Stomach (tissue), 9 donors: ENCODE data around the gene NRAP. TPM values are rescaled to one million over a fixed set of nuclear protein-coding genes. Genes with fewer than 3 reads are reported as not detected.

ENCODE experiments used
- DNase-seq, 2 donors: peaks; one replicate each; pipeline versions ENCODE4 v3.0.0 to v3.0.0-alpha.2; 2013 to 2019
- H3K27ac ChIP-seq, 5 donors: fragments of 200-600 bp in 4 of 5; sonication (generic) in 4 of 5; one replicate each; pipeline ENCODE4 v1.5.1; 2013 to 2019; ENCODE audit warnings: mild to moderate bottlenecking in 1 of 5, moderate library complexity in 1 of 5
- H3K27me3 ChIP-seq, 3 donors: fragments of 200-600 bp; sonication (generic); one replicate each; pipeline ENCODE4 v1.5.1; 2017 to 2019; ENCODE audit warnings: mixed run types in 1 of 3
- H3K36me3 ChIP-seq, 4 donors: fragments of 200-600 bp; sonication (generic); 1 replicate in 3 of 4; 2 replicates in 1 of 4; pipeline ENCODE4 v1.5.1; 2016 to 2019
- H3K4me1 ChIP-seq, 4 donors: fragments of 200-600 bp; sonication (generic); one replicate each; pipeline ENCODE4 v1.5.1; 2016 to 2019
- H3K4me3 ChIP-seq, 4 donors: fragments of 200-600 bp; sonication (generic) in 3 of 4; one replicate each; pipeline ENCODE4 v1.5.1; 2016 to 2019; ENCODE audit warnings: mild to moderate bottlenecking in 1 of 4
- H3K9me3 ChIP-seq, 4 donors: fragments of 200-600 bp; sonication (generic); one replicate each; pipeline ENCODE4 v1.5.1; 2016 to 2019
- EP300 ChIP-seq: sonication (generic); formaldehyde crosslinking; IDR thresholded peaks from one replicate; pipeline ENCODE4 v1.6.1; 2017; ENCODE audit warnings: antibody characterized with exemption
- POLR2A ChIP-seq, 4 donors: fragments of 450-650 bp; IDR thresholded peaks; one replicate each; pipeline ENCODE4 v1.6.1; 2016; ENCODE audit warnings: antibody characterized with exemption in 4 of 4, control low read depth in 2 of 4, mild to moderate bottlenecking in 1 of 4, moderate library complexity in 1 of 4
- POLR2AphosphoS5 ChIP-seq, 3 donors: sonication (generic); formaldehyde crosslinking; IDR thresholded peaks; one replicate each; pipeline ENCODE4 v1.6.1; 2016; ENCODE audit warnings: antibody characterized with exemption in 3 of 3
- WGBS, 5 donors: extraction: QIAGEN DNeasy Blood & Tissue Kit in 3 of 5; methylation state at CpG; one replicate each; pipeline versions ENCODE4 v1.1.5 to v1.1.7; 2013 to 2018; 5-methylcytosine and 5-hydroxymethylcytosine counted together
- intact Hi-C: fragments of 100-400 bp; cut with DNase I; formaldehyde crosslinking; loops from one replicate; pipeline ENCODE4 v1.15.1; 2023; ENCODE audit warnings: low total_unique reads
- polyA plus RNA-seq, 3 donors: library from polyadenylated mRNA; stranded (reverse); fragments of 200-250 nt; gene quantifications; one replicate each; pipeline ENCODE4 v1.2.3, GENCODE V29; 2013
- total RNA-seq, 5 donors: library from RNA; depleted of rRNA; stranded (reverse); fragments of >200 nt; gene quantifications; one replicate each; pipeline versions ENCODE4 v1.1.0 to v1.2.3, GENCODE V29; 2014 to 2016
- TF ChIP-seq, protein P1 (sequence below), 7 experiments: fragments of 450-650 bp in 4 of 7; fragments of 200-600 bp in 3 of 7; sonication (generic) in 3 of 7; IDR thresholded peaks; one replicate each; pipeline ENCODE4 v1.5.1; 2016 to 2019; ENCODE audit warnings: antibody characterized with exemption in 7 of 7, control low read depth in 2 of 7, mild to moderate bottlenecking in 1 of 7
- donor health status: healthy with polysubstance abuse.
- donor health status: Bipolar disorder and iron deficiency.
- donor health status: healthy.

The NRAP gene
- total and polyA plus RNA-seq, 8 donors: 0.03 to 0.92 (median 0.19) TPM; not detected in 4

DNA sequence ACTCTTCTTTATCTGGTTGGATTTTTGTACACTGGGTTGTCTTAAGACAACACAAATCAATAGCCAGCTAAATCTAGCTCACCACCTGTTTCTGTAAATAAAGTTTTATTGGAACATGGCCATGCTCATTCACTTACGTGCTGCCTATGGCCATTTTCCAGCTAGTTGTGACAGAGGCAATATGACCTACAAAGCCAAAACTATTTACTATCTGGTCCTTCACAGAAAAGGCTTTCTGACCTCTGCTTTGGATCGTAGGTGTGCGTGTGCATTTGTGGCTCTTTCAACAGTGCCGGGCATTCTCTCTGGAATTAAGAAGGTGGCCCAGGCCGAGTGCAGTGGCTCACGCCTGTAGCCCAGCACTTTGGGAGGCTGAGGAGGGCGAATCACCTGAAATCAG, 45.5 kb downstream of the NRAP start:
- no peak overlapping the region for H3K27ac ChIP-seq
- no peaks in the 10 kb centered on the region for H3K9me3 ChIP-seq
- H3K4me3 ChIP-seq: no peak overlapping the region
- peaks cover 0 to 44% (median 12%) of the 10 kb centered on the region in 3 donors for H3K27me3 ChIP-seq
- DNase-seq: no peak
- no peaks in the 10 kb centered on the region for H3K36me3 ChIP-seq
- 78 to 84% (median 80%) methylated on average over 7 of the region's 7 CpGs for WGBS, 5 donors
- intact Hi-C loops: no loop called here
- TF ChIP-seq, protein P1, sequence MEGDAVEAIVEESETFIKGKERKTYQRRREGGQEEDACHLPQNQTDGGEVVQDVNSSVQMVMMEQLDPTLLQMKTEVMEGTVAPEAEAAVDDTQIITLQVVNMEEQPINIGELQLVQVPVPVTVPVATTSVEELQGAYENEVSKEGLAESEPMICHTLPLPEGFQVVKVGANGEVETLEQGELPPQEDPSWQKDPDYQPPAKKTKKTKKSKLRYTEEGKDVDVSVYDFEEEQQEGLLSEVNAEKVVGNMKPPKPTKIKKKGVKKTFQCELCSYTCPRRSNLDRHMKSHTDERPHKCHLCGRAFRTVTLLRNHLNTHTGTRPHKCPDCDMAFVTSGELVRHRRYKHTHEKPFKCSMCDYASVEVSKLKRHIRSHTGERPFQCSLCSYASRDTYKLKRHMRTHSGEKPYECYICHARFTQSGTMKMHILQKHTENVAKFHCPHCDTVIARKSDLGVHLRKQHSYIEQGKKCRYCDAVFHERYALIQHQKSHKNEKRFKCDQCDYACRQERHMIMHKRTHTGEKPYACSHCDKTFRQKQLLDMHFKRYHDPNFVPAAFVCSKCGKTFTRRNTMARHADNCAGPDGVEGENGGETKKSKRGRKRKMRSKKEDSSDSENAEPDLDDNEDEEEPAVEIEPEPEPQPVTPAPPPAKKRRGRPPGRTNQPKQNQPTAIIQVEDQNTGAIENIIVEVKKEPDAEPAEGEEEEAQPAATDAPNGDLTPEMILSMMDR (IDR thresholded peaks at IDR 0.05): no peak
- TF ChIP-seq EP300 (no peak), POLR2AphosphoS5 (IDR thresholded peaks at IDR 0.05) (no peak), POLR2A (IDR thresholded peaks at IDR 0.05) (no peak)
- no peaks in the 10 kb centered on the region for H3K4me1 ChIP-seq

GRCh38 chr10:113617086-113617485, 46.8 kb downstream of the NRAP start:
- TF ChIP-seq, protein P1 (IDR thresholded peaks at IDR 0.05): no peak
- no peak for TF ChIP-seq EP300
- no peak for TF ChIP-seq POLR2A (IDR thresholded peaks at IDR 0.05)
- TF ChIP-seq POLR2AphosphoS5 (IDR thresholded peaks at IDR 0.05): no peak
- H3K27me3 ChIP-seq: peaks cover 0 to 44% (median 12%) of the 10 kb centered on the region in 3 donors
- H3K27ac ChIP-seq: no peak overlapping the region
- H3K9me3 ChIP-seq: no peaks in the 10 kb centered on the region
- no peak overlapping the region for H3K4me3 ChIP-seq
- no peaks in the 10 kb centered on the region for H3K4me1 ChIP-seq
- intact Hi-C loops: no loop called here
- 29 to 42% (median 40%) methylated on average over 7 of the region's 7 CpGs for WGBS, 5 donors
- H3K36me3 ChIP-seq: no peaks in the 10 kb centered on the region
- DNase-seq: no peak

- H3K27ac ChIP-seq: no peak overlapping the region
- peak in 1 of 2 donors; percentile 32 for DNase-seq
- H3K36me3 ChIP-seq: no peaks in the 10 kb centered on the region
- no peaks in the 10 kb centered on the region for H3K9me3 ChIP-seq
- intact Hi-C loops: no loop called here
- no peak overlapping the region for H3K4me3 ChIP-seq
- H3K4me1 ChIP-seq: peaks cover 0 to 3% (median under 1%) of the 10 kb centered on the region in 4 donors
- TF ChIP-seq, protein P1 (IDR thresholded peaks at IDR 0.05): no peak
- TF ChIP-seq POLR2A (IDR thresholded peaks at IDR 0.05) (no peak), EP300 (no peak), POLR2AphosphoS5 (IDR thresholded peaks at IDR 0.05) (no peak)
- 22 to 25% (median 24%) methylated on average over 5 of the region's 5 CpGs for WGBS, 5 donors
- peaks cover 0 to 38% (median 12%) of the 10 kb centered on the region in 3 donors for H3K27me3 ChIP-seq
These were observed 47.4 kb downstream of the NRAP start for GRCh38 chr10:113616244-113617074.

DNA sequence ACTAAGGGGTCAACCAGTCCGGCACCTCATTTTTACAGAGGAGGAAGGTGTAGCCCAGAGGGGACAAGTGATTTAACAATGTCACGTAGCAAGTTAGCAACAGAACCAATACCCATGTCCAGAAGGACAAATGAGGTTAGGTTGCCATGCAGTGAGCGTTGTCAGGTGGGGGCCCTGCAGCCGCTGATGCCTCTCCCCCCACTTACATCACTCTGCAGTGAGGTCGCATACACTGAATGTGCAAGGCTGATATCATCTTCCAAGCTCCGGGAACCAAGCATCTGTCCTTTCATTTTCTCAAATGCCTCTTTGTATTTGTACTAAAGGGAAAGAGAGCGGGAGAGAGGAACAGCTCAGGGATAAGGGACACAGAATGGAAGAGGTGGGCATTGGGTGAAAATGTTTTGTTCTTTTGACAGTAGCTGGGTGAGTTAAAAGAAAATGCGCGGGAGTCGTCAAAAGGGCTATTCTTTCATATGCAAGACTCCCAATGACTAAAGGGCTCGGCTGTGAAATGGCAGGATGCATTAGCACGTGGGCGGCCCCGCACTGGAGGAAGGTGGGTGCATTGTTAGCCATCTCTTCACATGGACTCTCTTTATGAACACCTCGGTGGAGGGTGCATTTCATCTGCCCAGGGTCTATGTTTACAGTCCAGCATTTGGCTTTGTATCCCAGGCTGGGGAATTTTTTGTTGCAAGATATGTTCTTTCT, 49.7 kb downstream of the NRAP start:
- no peak overlapping the region for H3K27ac ChIP-seq
- intact Hi-C loops: no loop called here
- TF ChIP-seq POLR2A (IDR thresholded peaks at IDR 0.05): no peak
- TF ChIP-seq, protein P1 (IDR thresholded peaks at IDR 0.05): no peak
- no peak for TF ChIP-seq POLR2AphosphoS5 (IDR thresholded peaks at IDR 0.05)
- H3K36me3 ChIP-seq: no peaks in the 10 kb centered on the region
- no peak overlapping the region for H3K4me3 ChIP-seq
- H3K27me3 ChIP-seq: peaks cover 0 to 21% (median 9%) of the 10 kb centered on the region in 3 donors
- WGBS, 5 donors: 69 to 79% (median 74%) methylated on average over 15 of the region's 15 CpGs
- no peaks in the 10 kb centered on the region for H3K9me3 ChIP-seq
- peaks cover 0 to 14% (median 6%) of the 10 kb centered on the region in 4 donors for H3K4me1 ChIP-seq
- DNase-seq: no peak
